Measurements from ENCODE around the gene VSTM5. TPM values are rescaled to one million over a fixed set of nuclear protein-coding genes. Genes with fewer than 3 reads are reported as not detected.
"Not testable (repeated sequence)": the region's sequence is repeated elsewhere in the genome, so short reads cannot be mapped to it uniquely, and the experiment has no call there.

The VSTM5 gene, protein sequence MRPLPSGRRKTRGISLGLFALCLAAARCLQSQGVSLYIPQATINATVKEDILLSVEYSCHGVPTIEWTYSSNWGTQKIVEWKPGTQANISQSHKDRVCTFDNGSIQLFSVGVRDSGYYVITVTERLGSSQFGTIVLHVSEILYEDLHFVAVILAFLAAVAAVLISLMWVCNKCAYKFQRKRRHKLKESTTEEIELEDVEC
- total RNA-seq, result not detected

GRCh38 chr11:93850594-93851018 is at the start of gene VSTM5:
TSS of gene VSTM5 (minus strand) at chr11:93850618. CDS start at chr11:93850502, 116 bp downstream.
- ChIA-PET CTCF (no interaction called here), POLR2A (no interaction called here)

DNA sequence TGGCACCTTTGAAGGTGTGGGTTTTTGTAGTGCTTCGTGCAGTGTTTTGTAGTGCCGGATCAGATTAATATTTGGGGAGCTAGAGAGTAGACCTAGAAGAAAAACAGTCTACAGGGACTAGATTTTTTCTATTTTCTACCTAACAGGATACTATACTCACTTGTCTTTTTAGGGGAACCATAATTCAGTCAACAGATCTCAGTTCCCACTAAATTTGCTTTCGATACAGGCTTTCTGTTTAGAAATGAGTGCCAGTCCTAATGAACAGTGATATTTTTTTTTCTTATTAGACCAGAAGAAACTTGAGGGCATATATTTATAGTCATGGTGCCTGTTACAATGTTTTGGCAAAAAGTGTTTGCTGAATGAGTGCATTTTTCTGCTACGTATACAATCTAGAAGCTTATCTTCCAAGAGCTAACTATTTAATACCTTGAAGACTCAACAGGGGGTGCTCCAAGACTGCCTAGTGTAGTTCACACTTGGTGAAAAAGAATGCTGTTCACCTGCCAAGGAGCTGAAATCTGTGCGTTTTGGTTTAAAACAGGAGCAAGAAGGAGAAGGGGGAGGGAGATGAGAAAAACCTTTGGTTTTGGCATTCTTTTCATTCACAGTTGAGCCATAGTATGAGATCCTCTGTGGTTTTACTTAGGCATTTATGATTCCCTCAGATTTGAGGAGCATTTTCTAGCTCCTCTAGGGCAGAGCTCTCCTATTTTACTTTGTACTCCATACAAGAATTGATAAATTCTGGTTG is 44.9 kb upstream of the VSTM5 start:
- ChIA-PET POLR2A (no interaction called here), CTCF (interaction anchor here (0.9 to 1.1 kb wide), 3 partner anchors 17 to 609 kb away, joined by 3 to 4 read pairs (median 3); no protein-coding TSS in a partner anchor)

GRCh38 chr11:93890391-93891051 is 40.1 kb upstream of the VSTM5 start:
- ChIA-PET POLR2A (no interaction called here), CTCF (no interaction called here)

DNA sequence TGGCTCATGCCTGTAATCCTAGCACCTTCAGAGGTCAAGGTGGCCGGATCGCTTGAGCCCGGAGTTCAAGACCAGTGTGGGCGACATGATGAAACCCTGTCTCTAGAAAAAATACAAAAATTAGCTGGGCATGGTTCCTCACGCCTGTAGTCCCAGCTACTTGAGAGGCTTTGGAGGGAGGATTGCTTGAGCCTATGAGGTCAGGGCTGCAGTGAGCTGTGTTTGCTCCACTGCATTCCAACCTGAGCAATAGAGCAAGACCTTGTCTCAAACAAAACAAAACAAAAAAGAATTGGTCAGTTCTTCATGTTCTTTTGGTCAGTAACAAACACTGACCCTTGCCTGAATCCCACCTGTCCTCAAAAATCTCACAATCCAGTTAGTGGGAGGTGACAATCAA is 36.7 kb upstream of the VSTM5 start:
- POLR2A ChIA-PET, result no interaction called here
- CTCF ChIA-PET, result no interaction called here

DNA sequence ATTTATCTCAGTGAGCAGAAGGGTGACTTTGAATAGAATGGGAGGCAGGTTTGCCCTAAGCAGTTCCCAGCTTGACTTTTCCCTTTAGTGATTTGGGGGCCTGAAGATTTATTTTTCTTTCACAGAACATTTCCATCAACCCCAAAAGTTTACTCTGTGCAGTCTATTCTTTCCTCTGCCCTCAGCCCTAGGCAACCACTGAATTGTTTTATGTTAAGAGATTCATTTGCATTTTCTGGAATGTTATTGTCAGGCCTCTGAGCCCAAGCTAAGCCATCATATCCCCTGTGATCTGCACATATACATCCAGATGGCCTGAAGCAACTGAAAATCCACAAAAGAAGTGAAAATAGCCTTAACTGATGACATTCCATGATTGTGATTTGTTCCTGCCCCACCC is 28.7 kb upstream of the VSTM5 start:
- POLR2A ChIA-PET, CTCF ChIA-PET: not testable (repeated sequence)

GRCh38 chr11:93875637-93876036 is 25.2 kb upstream of the VSTM5 start:
- POLR2A ChIA-PET, result no interaction called here
- CTCF ChIA-PET, result no interaction called here

- POLR2A ChIA-PET, result no interaction called here
- CTCF ChIA-PET, result no interaction called here
These were observed 21.1 kb upstream of the VSTM5 start for GRCh38 chr11:93871526-93871925.

DNA sequence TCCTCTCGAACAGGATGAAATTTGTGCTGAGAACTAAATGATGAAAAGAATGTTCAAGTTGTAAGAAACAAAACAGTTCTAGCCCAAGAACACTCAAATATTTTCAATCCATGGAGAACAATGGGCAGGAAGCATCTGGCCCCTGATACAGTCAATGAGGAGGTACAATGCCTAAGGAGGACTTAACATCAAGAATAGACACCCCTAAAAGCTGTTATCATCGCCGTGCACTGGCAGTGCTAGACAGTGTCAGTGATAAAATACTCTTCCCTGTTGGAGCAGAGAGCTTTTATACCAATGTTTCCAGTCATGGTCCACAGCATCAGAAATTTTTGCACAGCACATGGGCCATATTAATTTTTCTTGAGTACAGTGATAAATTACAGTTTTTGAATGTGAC is 20.2 kb upstream of the VSTM5 start:
- POLR2A ChIA-PET, result no interaction called here
- CTCF ChIA-PET, result no interaction called here

DNA sequence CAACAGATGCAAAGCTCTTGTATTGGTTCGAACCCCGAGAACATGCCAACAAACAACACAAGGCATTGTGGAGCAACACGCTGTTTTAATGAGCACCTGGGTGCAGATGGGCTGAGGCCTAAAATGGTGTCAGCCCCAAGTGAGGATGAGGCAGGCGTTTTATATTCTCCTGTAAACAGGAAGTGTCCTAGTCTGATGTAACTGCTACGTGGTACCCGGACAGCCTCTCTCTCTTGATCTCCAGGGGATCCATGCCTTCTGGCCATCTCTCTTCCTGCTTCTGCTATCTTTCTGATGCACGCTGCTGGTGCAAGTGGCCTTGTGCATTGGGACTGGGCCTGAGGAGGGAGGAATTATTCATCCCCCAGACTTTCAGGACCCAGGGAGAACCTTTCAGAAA is 19.4 kb upstream of the VSTM5 start:
- CTCF ChIA-PET, result no interaction called here
- POLR2A ChIA-PET, result no interaction called here

DNA sequence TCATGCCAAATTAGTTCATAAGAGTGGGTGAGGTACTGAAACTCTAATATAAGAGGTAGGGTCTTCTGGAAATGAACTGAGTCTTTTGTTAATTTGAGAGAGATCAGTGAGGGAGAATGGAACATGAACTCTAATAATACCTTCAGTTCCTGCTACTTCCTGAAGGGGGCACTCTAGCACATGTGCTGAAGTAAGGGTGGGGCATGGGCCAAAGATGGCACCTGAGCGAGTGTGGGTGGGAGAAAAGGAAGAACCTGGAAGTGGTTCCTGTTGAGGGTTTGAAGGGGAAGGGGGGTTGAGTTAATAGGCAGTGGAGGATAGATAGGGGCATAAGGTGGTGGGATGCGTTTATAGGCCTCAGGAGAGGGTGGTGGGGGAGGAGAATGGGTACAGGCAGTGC is 18.0 kb upstream of the VSTM5 start:
- POLR2A ChIA-PET, CTCF ChIA-PET: not testable (repeated sequence)

GRCh38 chr11:93861808-93862207 is 11.4 kb upstream of the VSTM5 start:
- CTCF ChIA-PET, result no interaction called here
- POLR2A ChIA-PET, result no interaction called here

DNA sequence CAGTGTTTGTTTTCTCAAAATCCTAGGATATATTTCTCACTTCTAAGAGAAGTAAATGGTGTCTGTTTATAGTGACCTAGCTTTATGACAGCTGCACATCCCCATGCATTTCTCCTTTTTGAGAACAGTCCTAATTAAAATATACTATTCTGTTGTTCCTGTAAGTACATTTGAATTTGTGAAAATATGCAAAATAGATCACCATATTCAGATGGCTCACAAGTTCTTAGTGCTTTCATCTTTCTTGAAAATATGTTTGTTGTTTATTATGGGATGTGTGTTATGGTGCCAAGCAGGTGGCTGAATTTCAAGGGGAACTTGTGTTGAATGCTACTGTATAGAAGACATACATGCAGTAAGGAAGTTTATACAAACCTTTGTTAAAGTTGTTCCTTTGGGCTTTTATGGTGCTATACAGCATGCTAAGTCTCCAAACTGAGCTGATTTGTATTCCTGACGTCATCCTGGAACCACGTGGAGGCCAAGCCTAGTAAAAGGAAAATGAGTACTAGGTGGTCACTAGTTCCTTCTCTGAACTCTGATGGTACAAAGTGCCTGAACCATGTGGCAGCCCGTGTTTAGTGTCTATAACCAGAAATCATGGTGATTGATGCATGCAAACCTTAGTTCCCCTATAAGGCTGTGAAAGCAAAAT is 7.8 kb upstream of the VSTM5 start:
- CTCF ChIA-PET, result no interaction called here
- POLR2A ChIA-PET, result no interaction called here

DNA sequence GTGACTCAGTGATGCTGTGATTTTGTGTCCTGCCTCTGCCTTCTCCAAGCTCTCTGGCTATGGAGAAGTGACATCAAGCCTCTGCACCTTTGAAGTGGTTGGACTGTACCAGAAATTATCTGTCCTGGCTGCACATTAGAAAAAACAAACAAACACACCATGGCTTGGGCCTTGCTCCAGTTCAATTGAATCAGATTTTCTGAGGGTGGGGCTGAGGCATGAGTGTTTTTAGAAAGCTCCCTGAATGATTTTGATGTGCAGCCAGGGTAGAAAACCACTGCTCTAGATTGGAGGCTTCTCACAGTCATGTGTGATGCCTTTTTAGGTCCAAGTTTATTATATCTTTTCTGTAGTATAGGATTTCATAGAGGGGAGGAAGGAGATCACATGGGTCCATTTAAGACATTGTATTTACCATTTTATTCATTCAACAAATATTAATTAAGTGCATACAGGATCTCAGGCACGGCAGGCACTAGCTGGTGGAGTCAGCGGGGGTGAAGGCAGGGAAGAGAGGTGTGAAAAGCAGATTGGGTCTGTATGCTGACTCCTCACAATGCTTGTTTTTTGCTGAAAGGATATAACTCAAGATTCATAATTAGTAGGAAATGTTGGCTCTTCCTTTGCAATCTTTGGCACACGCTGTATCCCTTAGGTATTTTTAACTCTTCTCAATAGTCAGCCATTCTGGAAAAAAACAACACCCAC is 7.1 kb upstream of the VSTM5 start:
- ChIA-PET CTCF (no interaction called here), POLR2A (no interaction called here)

DNA sequence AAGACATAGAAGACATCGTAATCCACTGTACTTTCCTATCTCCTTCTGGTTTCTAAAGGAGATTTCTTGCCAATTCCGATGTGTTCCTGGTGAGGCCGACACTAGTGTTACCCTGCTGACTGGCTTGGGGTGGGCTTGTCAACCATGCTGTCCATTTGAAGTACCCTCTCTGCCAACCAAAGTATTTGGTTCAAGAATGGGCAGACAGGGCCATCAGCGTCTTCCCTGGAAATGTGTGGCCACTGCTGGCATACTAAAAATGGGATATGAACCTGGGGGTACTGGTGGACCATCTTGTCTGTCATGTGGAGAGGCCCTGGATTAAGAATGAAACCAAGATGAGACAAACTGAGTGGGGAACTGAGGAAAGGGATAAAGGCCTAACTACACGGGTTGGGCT is 1.8 kb upstream of the VSTM5 start:
- POLR2A ChIA-PET, result no interaction called here
- CTCF ChIA-PET, result no interaction called here

- CTCF ChIA-PET, result no interaction called here
- POLR2A ChIA-PET, result no interaction called here
These were observed 446 bp downstream of the VSTM5 start for GRCh38 chr11:93849751-93850593.

DNA sequence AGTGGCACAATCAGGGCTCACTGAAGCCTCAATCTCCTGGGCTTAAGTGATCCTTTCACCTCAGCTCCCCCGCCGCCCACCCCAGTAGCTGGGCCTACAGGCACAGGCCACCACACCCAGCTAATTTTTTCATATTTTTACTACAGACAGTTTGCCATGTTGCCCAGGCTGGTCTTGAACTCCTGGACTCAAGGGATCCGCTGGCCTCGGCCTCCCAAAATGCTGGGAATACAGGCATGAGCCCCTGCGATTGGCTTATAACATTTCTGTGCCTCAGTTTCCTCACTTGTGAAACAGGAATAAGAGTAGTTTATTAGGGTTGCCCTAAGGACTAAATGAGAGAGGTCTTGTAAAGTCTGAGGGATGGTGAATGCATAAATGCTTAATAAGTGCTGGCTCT is 1.2 kb downstream of the VSTM5 start:
- POLR2A ChIA-PET, result no interaction called here
- CTCF ChIA-PET, result no interaction called here

DNA sequence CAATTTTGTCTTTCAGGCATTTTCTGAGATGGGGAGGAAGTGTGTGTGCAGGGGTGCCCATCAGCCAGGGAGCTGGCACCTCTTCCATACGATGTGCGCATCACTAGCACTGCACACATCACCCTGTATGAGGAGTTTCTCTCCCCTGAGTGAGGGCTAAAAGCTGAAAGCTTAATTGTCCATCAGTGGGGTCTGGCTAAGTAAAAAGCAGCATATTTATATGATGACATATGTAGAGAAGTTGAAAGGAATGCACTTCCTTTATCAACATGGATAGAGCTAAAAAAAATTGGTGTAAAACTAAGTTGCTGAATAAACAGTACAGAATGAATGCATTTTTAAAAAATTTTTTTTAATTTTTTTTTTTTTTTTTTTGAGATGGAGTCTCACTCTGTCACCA is 4.0 kb downstream of the VSTM5 start:
- CTCF ChIA-PET, result no interaction called here
- POLR2A ChIA-PET, result interaction anchor here (0.7 kb wide), 1 partner anchor 119 kb away, joined by 5 read pairs; no protein-coding TSS in a partner anchor

DNA sequence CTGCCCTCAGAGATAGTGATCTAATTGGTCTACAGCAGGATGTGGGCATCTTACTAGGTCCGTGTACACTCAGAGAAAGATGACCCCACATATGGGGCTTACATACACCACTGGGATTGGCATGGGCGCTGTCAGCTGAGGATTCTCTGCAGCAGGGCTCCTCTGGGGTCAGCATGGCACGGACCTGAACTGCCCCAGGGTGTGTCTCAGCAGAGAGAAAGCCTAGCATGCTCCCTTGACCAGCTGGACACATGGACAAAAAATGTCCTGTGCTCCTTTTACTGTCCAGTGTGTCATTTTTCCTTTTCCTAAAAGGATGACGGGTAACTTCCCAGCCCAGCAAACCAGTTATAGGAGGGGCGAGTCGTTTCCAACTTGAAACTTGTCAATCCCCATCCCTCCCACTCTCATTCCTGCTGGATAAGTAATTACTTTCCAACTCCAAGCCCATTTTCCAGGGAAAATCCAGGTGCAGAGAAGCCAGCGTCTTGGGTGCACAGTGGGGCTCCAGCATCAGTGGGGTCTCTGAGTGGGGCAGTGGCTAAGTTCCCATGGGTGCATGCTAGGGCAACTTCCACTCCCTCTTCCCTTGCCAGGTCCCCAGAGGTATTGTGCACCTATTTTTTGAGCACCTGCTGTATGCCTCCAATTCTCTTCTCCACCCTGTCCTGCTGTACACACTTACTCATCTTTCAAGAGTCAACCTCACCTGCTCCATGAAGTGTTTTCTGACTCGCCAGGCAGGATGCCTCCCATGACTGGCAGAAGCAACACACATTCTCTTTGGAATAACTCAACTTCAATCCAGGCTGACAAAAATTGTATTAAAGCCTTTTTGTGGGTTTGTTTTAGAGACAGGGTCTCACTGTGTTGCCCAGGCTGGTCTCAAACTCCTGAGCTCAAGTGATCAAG is 5.0 kb downstream of the VSTM5 start:
- CTCF ChIA-PET, result no interaction called here
- POLR2A ChIA-PET, result no interaction called here

GRCh38 chr11:93844568-93844967 is 5.8 kb downstream of the VSTM5 start:
- ChIA-PET CTCF (no interaction called here), POLR2A (no interaction called here)

All from activated CD8-positive, alpha-beta memory T cell treated with anti-CD3 and anti-CD28 coated beads for 36 hours (primary cell).